OCI-LY3 (cell line): Measurements from ENCODE around the gene IRX3.

Experiments
- H2AFZ ChIP-seq: fragments of 200-600, 300-600 bp; shearing (Covaris generic); 2 replicates; pipeline ENCODE4 v1.6.0; 2014; ENCODE audit warnings: antibody characterized with exemption, low read depth, low read length
- H3K27ac ChIP-seq: fragments of 200-600, 300-600 bp; sonication (generic); 2 replicates; pipeline ENCODE4 v1.5.1; 2014; ENCODE audit warnings: mild to moderate bottlenecking, low read length, moderate library complexity, mixed read lengths
- H3K27me3 ChIP-seq: fragments of 200-600, 300-600 bp; sonication (generic); 2 replicates; pipeline ENCODE4 v1.6.1; 2014; ENCODE audit warnings: low read depth, low read length, mixed read lengths
- H3K36me3 ChIP-seq: fragments of 200-600, 300-600 bp; sonication (generic); replicated peaks from 2 replicates; pipeline ENCODE3; 2014; ENCODE audit warnings: low read depth, low read length, mixed read lengths
- H3K4me1 ChIP-seq: fragments of 300-600, 200-600 bp; sonication (generic); 2 replicates; pipeline ENCODE4 v1.6.1; 2014; ENCODE audit warnings: low read length, mixed read lengths
- H3K4me2 ChIP-seq: fragments of 200-600, 300-600 bp; sonication (generic); 2 replicates; pipeline ENCODE4 v1.6.1; 2014; ENCODE audit warnings: low read length, mixed read lengths
- H3K4me3 ChIP-seq: fragments of 300-600, 200-600 bp; sonication (generic); 2 replicates; pipeline ENCODE4 v1.5.1; 2014; ENCODE audit warnings: antibody characterized with exemption, mild to moderate bottlenecking, low read length, moderate library complexity
- H3K79me2 ChIP-seq: fragments of 300-600, 200-600 bp; shearing (Covaris generic); 2 replicates; pipeline ENCODE4 v1.6.1; 2014; ENCODE audit warnings: mild to moderate bottlenecking, low read length, mixed read lengths
- H3K9ac ChIP-seq: fragments of 300-600, 200-600 bp; shearing (Covaris generic); 2 replicates; pipeline ENCODE4 v1.6.0; 2014; ENCODE audit warnings: mild to moderate bottlenecking, low read length, moderate library complexity
- H3K9me3 ChIP-seq: fragments of 200-600, 300-600 bp; shearing (Covaris generic); 2 replicates; pipeline ENCODE4 v1.6.1; 2014; ENCODE audit warnings: low read length, mixed read lengths; ENCODE audit not compliant: insufficient read depth
- H4K20me1 ChIP-seq: fragments of 200-600, 300-600 bp; sonication (generic); 2 replicates; pipeline ENCODE4 v1.6.1; 2016; ENCODE audit warnings: low read length, mixed read lengths; ENCODE audit not compliant: insufficient read depth
- EZH2phosphoT487 ChIP-seq: fragments of 200-600 bp; shearing (Covaris generic); IDR thresholded peaks from 2 replicates; pipeline ENCODE4 v1.6.1; 2018; ENCODE audit warnings: antibody characterized with exemption, mixed run types, low read depth
- TF ChIP-seq, protein P1 (sequence below): fragments of 200-600, 300-600 bp; sonication (generic); IDR thresholded peaks from 2 replicates; pipeline ENCODE4 v1.5.1; 2014; ENCODE audit warnings: antibody characterized with exemption, low read length, low read depth

Gene IRX3

GRCh38 chr16:54290833-54291655 lies 4.5 kb upstream of the IRX3 start:
- Histone ChIP-seq H3K36me3 (no peaks in the 10 kb centered on the region), H3K9ac (no peak overlapping the region), H3K4me3 (no peak overlapping the region), H3K9me3 (no peaks in the 10 kb centered on the region), H4K20me1 (no peaks in the 10 kb centered on the region), H3K79me2 (no peaks in the 10 kb centered on the region), H3K27ac (no peak overlapping the region), H3K27me3 (no peaks in the 10 kb centered on the region), H2AFZ (no peak overlapping the region), H3K4me2 (no peak overlapping the region), H3K4me1 (no peaks in the 10 kb centered on the region)
- TF ChIP-seq, protein P1, sequence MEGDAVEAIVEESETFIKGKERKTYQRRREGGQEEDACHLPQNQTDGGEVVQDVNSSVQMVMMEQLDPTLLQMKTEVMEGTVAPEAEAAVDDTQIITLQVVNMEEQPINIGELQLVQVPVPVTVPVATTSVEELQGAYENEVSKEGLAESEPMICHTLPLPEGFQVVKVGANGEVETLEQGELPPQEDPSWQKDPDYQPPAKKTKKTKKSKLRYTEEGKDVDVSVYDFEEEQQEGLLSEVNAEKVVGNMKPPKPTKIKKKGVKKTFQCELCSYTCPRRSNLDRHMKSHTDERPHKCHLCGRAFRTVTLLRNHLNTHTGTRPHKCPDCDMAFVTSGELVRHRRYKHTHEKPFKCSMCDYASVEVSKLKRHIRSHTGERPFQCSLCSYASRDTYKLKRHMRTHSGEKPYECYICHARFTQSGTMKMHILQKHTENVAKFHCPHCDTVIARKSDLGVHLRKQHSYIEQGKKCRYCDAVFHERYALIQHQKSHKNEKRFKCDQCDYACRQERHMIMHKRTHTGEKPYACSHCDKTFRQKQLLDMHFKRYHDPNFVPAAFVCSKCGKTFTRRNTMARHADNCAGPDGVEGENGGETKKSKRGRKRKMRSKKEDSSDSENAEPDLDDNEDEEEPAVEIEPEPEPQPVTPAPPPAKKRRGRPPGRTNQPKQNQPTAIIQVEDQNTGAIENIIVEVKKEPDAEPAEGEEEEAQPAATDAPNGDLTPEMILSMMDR, result no peak
- no peak for TF ChIP-seq EZH2phosphoT487

DNA sequence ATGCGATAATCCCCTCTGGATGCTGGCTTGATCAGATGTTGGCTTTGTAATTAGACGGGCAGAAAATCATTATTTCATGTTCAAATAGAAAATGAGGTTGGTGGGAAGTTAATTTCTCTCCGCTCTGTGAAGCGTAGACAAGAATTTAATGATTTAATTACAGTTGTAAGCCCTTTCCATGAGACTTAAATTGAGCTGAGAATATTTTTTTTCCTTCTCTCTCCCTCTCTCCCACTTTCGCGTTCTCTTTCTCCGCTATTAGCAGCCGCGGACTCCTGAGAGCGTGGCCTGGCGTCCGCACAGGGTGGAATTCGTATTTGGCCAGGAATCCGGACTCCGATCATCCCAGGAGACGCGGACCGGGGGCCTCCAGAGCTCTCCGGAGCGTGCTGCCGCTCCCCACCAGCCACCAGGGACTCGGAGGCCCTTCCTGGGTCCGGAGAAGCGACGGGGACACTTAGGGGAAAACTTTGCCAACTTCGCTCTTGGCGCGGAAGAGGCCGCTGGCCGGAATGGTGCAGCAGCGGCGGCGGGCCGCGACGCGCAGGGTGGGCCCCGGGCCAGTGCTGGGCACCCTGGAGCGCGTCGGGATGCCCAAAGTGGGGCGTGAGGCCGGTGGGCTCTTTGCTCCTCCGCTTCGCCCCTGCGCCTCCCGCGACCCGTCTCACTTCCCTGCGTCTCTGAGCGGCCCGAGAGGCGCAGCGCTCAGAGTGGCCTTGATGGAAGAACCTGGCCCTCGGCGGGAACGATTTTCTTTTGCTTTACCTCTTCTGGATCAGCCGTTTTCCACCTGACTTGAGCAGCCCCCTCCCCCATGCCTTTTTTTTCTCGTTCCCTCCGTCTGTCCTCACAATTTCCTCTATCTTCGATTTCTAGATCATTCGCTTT lies 3.6 kb upstream of the IRX3 start:
- Histone ChIP-seq H3K27ac (no peak overlapping the region), H3K27me3 (no peaks in the 10 kb centered on the region), H2AFZ (no peak overlapping the region), H4K20me1 (no peaks in the 10 kb centered on the region), H3K9ac (no peak overlapping the region), H3K36me3 (no peaks in the 10 kb centered on the region), H3K4me3 (no peak overlapping the region), H3K79me2 (no peaks in the 10 kb centered on the region), H3K9me3 (no peaks in the 10 kb centered on the region), H3K4me1 (no peaks in the 10 kb centered on the region), H3K4me2 (no peak overlapping the region)
- TF ChIP-seq EZH2phosphoT487, result no peak
- TF ChIP-seq, protein P1, result no peak

DNA sequence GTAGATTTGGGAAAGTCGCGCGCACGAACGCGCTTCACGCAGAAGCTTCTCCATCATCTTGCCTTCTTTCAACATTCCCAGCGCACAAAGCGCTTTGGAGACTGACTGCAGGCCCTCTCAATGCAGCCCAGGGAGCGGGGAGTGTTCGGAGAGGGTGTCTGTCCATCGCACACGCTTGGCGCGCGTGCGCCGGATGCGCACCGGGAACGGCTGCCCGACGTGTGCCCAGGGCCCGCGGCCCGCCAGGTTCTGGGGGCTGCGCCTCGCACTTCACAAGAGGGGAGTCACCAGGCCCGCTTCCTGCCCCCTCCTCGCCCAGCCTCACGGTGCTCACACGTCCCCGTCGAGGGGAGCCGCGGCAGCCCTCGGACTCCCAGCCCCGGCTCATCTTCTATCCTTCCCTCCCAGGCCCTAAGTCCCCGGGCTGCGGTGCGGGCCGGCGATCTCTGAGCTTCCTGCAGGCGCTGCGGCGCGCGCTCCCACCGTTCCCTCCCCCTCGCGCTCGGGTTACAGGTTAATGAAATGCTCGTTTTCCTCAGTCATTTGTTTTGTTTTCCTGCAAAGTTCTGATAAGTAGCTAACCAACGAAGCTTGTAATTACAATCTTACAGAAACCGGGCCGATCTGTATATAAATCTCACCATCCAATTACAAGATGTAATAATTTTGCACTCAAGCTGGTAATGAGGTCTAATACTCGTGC lies 2.8 kb upstream of the IRX3 start:
- Histone ChIP-seq H4K20me1 (no peaks in the 10 kb centered on the region), H3K79me2 (no peaks in the 10 kb centered on the region), H3K9ac (no peak overlapping the region), H3K4me3 (no peak overlapping the region), H3K4me1 (no peaks in the 10 kb centered on the region), H3K27ac (no peak overlapping the region), H3K9me3 (no peaks in the 10 kb centered on the region), H3K36me3 (no peaks in the 10 kb centered on the region), H3K27me3 (no peaks in the 10 kb centered on the region), H2AFZ (no peak overlapping the region), H3K4me2 (no peak overlapping the region)
- TF ChIP-seq, protein P1, result no peak
- TF ChIP-seq EZH2phosphoT487, result no peak

DNA sequence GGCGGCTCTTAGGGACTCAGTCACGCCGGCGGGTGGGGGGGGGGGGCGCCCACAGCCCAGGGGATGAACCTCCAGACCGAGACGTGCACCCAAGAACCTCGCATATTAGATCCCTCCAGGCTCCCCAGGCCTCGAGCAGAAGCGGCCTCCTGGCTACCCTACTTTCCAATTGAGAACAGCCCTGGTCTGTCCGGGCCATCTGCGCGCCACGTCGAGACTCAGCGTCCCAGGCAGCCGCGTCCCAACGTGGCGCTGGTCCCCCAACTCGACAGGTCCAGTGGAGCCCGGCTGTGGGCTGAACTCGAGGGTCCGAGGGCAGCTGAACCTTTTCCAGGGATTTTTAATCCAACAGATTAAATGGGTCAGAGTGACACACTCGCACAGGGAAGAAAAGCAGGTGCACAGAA lies 2.3 kb upstream of the IRX3 start:
- H3K27ac ChIP-seq, result no peak overlapping the region
- H3K4me1 ChIP-seq, result no peaks in the 10 kb centered on the region
- H4K20me1 ChIP-seq, result no peaks in the 10 kb centered on the region
- no peaks in the 10 kb centered on the region for H3K36me3 ChIP-seq
- H3K4me3 ChIP-seq, result no peak overlapping the region
- H3K9me3 ChIP-seq, result no peaks in the 10 kb centered on the region
- TF ChIP-seq, protein P1, result no peak
- TF ChIP-seq EZH2phosphoT487, result no peak
- H3K27me3 ChIP-seq, result no peaks in the 10 kb centered on the region
- no peak overlapping the region for H2AFZ ChIP-seq
- H3K79me2 ChIP-seq, result no peaks in the 10 kb centered on the region
- H3K9ac ChIP-seq, result no peak overlapping the region
- H3K4me2 ChIP-seq, result no peak overlapping the region
